ENCODE results near the gene SLC24A3. TPM values are rescaled to one million over a fixed set of nuclear protein-coding genes. Genes with fewer than 3 reads are reported as not detected.

The SLC24A3 gene
- total RNA-seq, 6 donors from 2014 or later: 6.3 to 10.8 (median 9.3) TPM

DNA sequence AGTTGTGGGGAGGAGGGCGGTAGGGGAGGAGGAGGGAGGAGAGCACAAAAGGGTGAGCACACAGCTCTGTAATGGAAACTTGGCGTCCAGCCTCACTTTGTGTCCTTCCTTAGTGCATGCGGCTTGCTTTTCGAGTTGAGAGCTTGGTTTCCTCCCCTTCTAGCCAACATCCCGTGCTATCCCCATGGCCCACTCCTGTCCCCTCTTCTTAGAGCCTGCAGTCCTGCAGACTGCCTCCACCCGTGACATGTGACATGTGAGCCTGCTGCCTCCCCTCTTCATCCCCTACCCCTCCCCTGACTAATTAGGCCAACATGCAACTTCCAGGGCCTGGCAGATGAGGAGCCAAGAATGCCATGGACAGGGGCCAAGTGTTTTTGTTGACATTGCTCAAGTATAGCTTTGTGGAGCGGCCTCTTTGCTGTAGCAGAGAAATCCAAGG is 63.2 kb downstream of the SLC24A3 start:
- DNase-seq: peak in 1 of 2 donors; percentile 56
- Histone ChIP-seq H3K9me3 (no peaks in the 10 kb centered on the region), H3K36me3 (no peaks in the 10 kb centered on the region), H3K27me3 (no peaks in the 10 kb centered on the region), H3K27ac (peak overlapping the region; percentile 35 to 71 (median 66)), H3K4me3 (peak overlapping the region in 1 of 4 donors; percentile 3), H3K4me1 (peaks cover 11 to 15% (median 12%) of the 10 kb centered on the region in 4 donors)
- peak in 1 of 2 donors; percentile 45 for TF ChIP-seq POLR2AphosphoS5 (IDR thresholded peaks at IDR 0.05)
- TF ChIP-seq EP300 (IDR thresholded peaks at IDR 0.05): no peak
- WGBS, 2 donors: 27 to 43% methylated on average over 7 of the region's 7 CpGs
- ATAC-seq (ENCODE audit: low FRiP score in 2 of 2): peak; percentile 78 to 80

DNA sequence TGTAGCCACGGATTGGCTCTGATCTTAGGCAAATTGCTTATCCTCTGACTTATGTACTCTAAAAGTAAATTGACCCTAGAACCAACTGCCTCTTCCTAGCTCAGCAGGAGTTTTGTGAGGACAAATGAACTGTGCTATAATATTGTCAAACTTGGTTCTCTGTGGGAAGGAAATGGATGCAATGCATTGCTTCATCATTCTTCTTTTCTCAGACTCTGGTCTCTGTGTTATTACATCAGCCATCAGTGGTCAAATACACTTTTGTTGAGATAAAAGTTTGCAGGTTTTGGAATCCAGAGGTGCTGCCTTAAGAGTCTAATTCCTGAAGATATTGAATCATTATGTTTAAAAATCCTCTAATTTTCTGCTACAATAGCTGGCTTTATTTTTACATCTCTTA is 64.9 kb downstream of the SLC24A3 start:
- TF ChIP-seq, protein P1, sequence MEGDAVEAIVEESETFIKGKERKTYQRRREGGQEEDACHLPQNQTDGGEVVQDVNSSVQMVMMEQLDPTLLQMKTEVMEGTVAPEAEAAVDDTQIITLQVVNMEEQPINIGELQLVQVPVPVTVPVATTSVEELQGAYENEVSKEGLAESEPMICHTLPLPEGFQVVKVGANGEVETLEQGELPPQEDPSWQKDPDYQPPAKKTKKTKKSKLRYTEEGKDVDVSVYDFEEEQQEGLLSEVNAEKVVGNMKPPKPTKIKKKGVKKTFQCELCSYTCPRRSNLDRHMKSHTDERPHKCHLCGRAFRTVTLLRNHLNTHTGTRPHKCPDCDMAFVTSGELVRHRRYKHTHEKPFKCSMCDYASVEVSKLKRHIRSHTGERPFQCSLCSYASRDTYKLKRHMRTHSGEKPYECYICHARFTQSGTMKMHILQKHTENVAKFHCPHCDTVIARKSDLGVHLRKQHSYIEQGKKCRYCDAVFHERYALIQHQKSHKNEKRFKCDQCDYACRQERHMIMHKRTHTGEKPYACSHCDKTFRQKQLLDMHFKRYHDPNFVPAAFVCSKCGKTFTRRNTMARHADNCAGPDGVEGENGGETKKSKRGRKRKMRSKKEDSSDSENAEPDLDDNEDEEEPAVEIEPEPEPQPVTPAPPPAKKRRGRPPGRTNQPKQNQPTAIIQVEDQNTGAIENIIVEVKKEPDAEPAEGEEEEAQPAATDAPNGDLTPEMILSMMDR (IDR thresholded peaks at IDR 0.05): no peak
- TF ChIP-seq EP300 (IDR thresholded peaks at IDR 0.05): no peak
- TF ChIP-seq POLR2AphosphoS5 (IDR thresholded peaks at IDR 0.05): no peak
- TF ChIP-seq POLR2A (IDR thresholded peaks at IDR 0.05): no peak
- DNase-seq (no peak), ATAC-seq (ENCODE audit: low FRiP score in 2 of 2) (no peak)
- Histone ChIP-seq H3K4me3 (no peak overlapping the region), H3K36me3 (no peaks in the 10 kb centered on the region), H3K4me1 (peaks cover 11 to 15% (median 12%) of the 10 kb centered on the region in 4 donors), H3K27ac (peak overlapping the region in 1 of 4 donors; percentile 18), H3K27me3 (no peaks in the 10 kb centered on the region), H3K9me3 (no peaks in the 10 kb centered on the region)
- WGBS, 2 donors: 65 to 71% methylated on average over 1 of the region's 1 CpG

DNA sequence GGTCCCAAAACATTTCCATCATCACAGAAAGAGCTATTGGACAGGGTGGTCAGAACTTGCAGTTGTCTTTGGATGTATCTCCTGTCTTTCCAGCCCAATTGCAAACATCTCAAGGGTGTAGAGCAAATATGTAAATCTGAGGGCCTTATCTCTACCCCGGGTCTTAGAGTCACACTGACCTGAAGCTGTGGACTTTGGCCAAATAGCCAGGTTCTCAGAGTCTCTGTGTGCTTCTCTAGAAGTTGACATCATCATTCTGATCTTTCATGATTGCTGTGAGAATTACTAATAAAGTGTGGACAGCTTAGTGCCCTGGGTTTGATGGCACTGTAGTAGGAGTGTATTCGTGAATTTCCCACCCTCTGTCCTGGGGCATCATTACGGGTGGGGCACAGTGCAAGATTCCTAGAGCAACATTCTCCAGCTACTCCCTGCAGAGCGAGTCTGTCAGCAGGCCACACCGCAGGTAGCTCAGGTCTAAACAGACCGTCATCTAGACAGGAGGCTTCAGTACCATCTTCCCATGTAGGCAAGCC is 71.1 kb downstream of the SLC24A3 start:
- 58 to 78% methylated on average over 3 to 6 of the region's 6 CpGs for WGBS, 2 donors
- H3K27ac ChIP-seq: no peak overlapping the region
- H3K36me3 ChIP-seq: no peaks in the 10 kb centered on the region
- TF ChIP-seq, protein P1 (IDR thresholded peaks at IDR 0.05): no peak
- TF ChIP-seq POLR2AphosphoS5 (IDR thresholded peaks at IDR 0.05) (no peak), POLR2A (IDR thresholded peaks at IDR 0.05) (no peak), EP300 (IDR thresholded peaks at IDR 0.05) (no peak)
- ATAC-seq (ENCODE audit: low FRiP score in 2 of 2) (no peak), DNase-seq (no peak)
- no peaks in the 10 kb centered on the region for H3K27me3 ChIP-seq
- no peak overlapping the region for H3K4me3 ChIP-seq
- no peaks in the 10 kb centered on the region for H3K4me1 ChIP-seq
- H3K9me3 ChIP-seq: no peaks in the 10 kb centered on the region

DNA sequence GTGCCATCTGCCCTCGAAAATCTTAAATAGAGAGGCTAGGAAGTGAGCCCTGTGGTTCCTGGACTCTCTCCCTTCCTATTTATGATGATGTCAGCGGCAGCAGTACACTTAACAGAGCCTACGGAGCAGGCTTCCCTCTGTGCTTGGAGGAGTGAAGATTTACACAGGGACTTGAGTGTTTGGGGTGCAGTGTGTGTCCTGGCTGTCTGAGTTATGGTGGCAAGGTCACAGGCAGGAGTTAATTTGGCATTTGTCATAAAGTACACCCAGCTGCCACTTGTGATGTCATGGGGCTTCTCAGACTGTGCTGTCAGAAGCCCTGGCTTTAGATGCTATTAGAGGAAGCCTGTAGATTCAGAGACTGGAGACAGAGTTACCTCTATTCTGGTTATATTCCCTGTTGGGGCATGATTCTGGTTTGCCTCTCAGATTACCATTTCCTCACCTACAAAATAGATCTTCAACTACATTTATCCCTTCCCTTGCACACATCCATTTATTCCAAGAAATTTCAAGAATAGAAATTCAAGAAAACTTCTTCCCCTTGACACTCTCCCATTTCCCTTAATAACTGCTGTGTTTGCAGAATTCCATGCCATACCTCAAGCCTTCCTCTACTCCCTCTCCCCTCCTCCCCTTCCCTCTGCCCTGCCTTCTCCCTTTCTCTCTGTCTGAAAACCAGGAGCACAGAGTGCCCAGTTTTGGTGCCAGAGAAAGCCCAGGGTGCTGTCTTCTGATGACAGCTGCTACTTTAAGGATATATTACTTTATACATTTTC is 72.1 kb downstream of the SLC24A3 start:
- no peak overlapping the region for H3K4me3 ChIP-seq
- peak; percentile 32 to 35 for ATAC-seq (ENCODE audit: low FRiP score in 2 of 2)
- no peak overlapping the region for H3K27ac ChIP-seq

DNA sequence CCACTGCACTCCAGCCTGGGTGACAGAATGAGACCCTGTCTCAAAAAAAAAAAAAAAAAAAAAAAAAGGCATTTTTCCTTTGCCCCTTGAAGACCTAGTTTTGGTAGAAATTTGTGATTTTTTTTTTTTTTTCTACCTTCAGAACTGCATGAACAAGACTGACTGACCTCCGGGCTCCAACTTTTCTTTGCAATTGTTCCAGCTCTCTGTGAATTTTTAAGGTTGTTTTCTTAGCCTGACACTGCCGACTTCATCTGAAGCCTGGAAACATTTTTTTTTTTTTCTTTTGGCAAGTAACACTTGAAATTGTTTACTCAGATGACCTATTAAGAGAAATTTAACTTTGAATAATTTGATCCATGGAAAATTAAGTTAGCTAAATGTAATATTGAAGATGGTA is 73.0 kb downstream of the SLC24A3 start:
- TF ChIP-seq, protein P1 (IDR thresholded peaks at IDR 0.05): no peak
- Histone ChIP-seq H3K36me3 (no peaks in the 10 kb centered on the region), H3K27ac (no peak overlapping the region), H3K9me3 (no peaks in the 10 kb centered on the region), H3K4me3 (no peak overlapping the region), H3K27me3 (no peaks in the 10 kb centered on the region), H3K4me1 (no peaks in the 10 kb centered on the region)
- DNase-seq: no peak
- 54 to 56% methylated on average over 2 of the region's 2 CpGs for WGBS, 2 donors
- no peak for ATAC-seq (ENCODE audit: low FRiP score in 2 of 2)

More for the DNA sequence above, 72.1 kb downstream of the SLC24A3 start:
- TF ChIP-seq POLR2AphosphoS5 (IDR thresholded peaks at IDR 0.05) (peak in 1 of 2 donors; percentile 13), POLR2A (IDR thresholded peaks at IDR 0.05) (no peak), EP300 (IDR thresholded peaks at IDR 0.05) (no peak)
- TF ChIP-seq, protein P1 (IDR thresholded peaks at IDR 0.05): no peak
- Histone ChIP-seq H3K9me3 (no peaks in the 10 kb centered on the region), H3K4me1 (no peaks in the 10 kb centered on the region), H3K27me3 (no peaks in the 10 kb centered on the region), H3K36me3 (no peaks in the 10 kb centered on the region)
- DNase-seq: peak in 1 of 2 donors; percentile 49
- WGBS, 2 donors: 27 to 39% methylated on average over 2 to 3 of the region's 3 CpGs

All from upper lobe of left lung (tissue), 6 donors.